Small intestine (tissue), 16 donors: ENCODE measurements around the gene CXXC5. TPM values are rescaled to one million over a fixed set of nuclear protein-coding genes. Genes with fewer than 3 reads are reported as not detected.
"Not testable (repeated sequence)": the region's sequence is repeated elsewhere in the genome, so short reads cannot be mapped to it uniquely, and the experiment has no call there.

Experiments used
- DNase-seq, 2 donors: peaks; one replicate each; pipeline versions ENCODE4 v3.0.0 to v3.0.0-alpha.2; 2013
- FAIRE-seq: peaks from 2 replicates; lab custom pipeline; 2012; peaks lifted over from hg19 to GRCh38; lab: Jason Lieb, UNC
- H3K27ac ChIP-seq, 3 donors: one replicate each; pipeline ENCODE4 v1.5.1; 2013; ENCODE audit warnings: low read length in 2 of 3, mild to moderate bottlenecking in 2 of 3, control low read depth in 1 of 3, inconsistent platforms in 1 of 3, low read depth in 1 of 3, moderate library complexity in 1 of 3
- H3K27me3 ChIP-seq, 3 donors: one replicate each; pipeline ENCODE4 v1.6.1; 2013; ENCODE audit warnings: low read length in 3 of 3, inconsistent platforms in 1 of 3; ENCODE audit not compliant: control insufficient read depth in 3 of 3, insufficient read depth in 3 of 3
- H3K36me3 ChIP-seq, 3 donors: one replicate each; pipeline ENCODE4 v1.6.1; 2013; ENCODE audit warnings: low read length in 3 of 3, inconsistent platforms in 1 of 3, low read depth in 1 of 3, mild to moderate bottlenecking in 1 of 3, moderate library complexity in 1 of 3; ENCODE audit not compliant: control insufficient read depth in 3 of 3, insufficient read depth in 2 of 3
- H3K4me1 ChIP-seq, 3 donors: one replicate each; pipeline ENCODE4 v1.6.1; 2013; ENCODE audit warnings: low read length in 2 of 3, inconsistent platforms in 1 of 3, low read depth in 1 of 3, mild to moderate bottlenecking in 1 of 3, moderate library complexity in 1 of 3; ENCODE audit not compliant: control insufficient read depth in 3 of 3, insufficient read depth in 2 of 3
- H3K4me3 ChIP-seq, 3 donors: one replicate each; pipeline ENCODE4 v1.5.1; 2013; ENCODE audit warnings: low read length in 3 of 3, control low read depth in 1 of 3, inconsistent platforms in 1 of 3, low read depth in 1 of 3, mild to moderate bottlenecking in 1 of 3, moderate library complexity in 1 of 3
- H3K9me3 ChIP-seq, 2 donors: one replicate each; pipeline ENCODE4 v1.6.1; 2013; ENCODE audit warnings: low read depth in 1 of 2, low read length in 1 of 2; ENCODE audit not compliant: control insufficient read depth in 2 of 2, insufficient read depth in 1 of 2
- WGBS, 3 donors: extraction: QIAGEN DNeasy Blood & Tissue Kit; methylation state at CpG; one replicate each; pipeline ENCODE4 v1.1.7; 2013; 5-methylcytosine and 5-hydroxymethylcytosine counted together
- long read RNA-seq, 10 donors: transcript quantifications; one replicate each; lab custom pipeline, GENCODE V29; 2026
- polyA plus RNA-seq, 4 donors: library from polyadenylated mRNA; stranded (reverse) in 3 of 4; unstranded in 1 of 4; fragments of 200-250 nt in 3 of 4; fragments of 120-200 nt in 1 of 4; gene quantifications; one replicate each; pipeline versions ENCODE4 v1.2.1 to v1.2.3, GENCODE V29; 2013
- donor health status: healthy with polysubstance abuse.
- donor health status: control.
- donor health status: control.
- donor health status: Bipolar disorder and iron deficiency.
- donor health status: healthy.

Gene CXXC5
- polyA plus RNA-seq: 10 to 100 TPM in 3 of 4 donors, 1 to 10 TPM in 1; 3.8 to 89.4 (median 18.2) TPM
- long read RNA-seq, donor 1, transcript CXXC5-206 (2 exons, 777 nt): minor isoform, 10 of 75 reads
- long read RNA-seq, donor 1, transcript CXXC5-201 (3 exons, 2,658 nt): major isoform, 49 of 75 reads
- long read RNA-seq, donor 1, transcript CXXC5-211 (3 exons, 1,892 nt): minor isoform, 14 of 75 reads
- long read RNA-seq, donor 1, partial matches to known transcripts: 0 of 75 reads
- long read RNA-seq, donor 1, other reads (novel, unspliced or antisense): 0 of 75 reads
- long read RNA-seq, donor 2, transcript CXXC5-201 (3 exons, 2,658 nt): major isoform, 13 of 13 reads
- long read RNA-seq, donor 2, partial matches to known transcripts: 0 of 13 reads
- long read RNA-seq, donor 2, other reads (novel, unspliced or antisense): 0 of 13 reads
- long read RNA-seq, donor 3, transcript CXXC5-201 (3 exons, 2,658 nt): major isoform, 9 of 34 reads
- long read RNA-seq, donor 3, partial matches to known transcripts: 21 of 34 reads
- long read RNA-seq, donor 3, other reads (novel, unspliced or antisense): 0 of 34 reads
- long read RNA-seq, donor 4, partial matches to known transcripts: 0 of 1 reads
- long read RNA-seq, donor 4, other reads (novel, unspliced or antisense): 0 of 1 reads
- long read RNA-seq, donor 5, transcript CXXC5-206 (2 exons, 777 nt): minor isoform, 6 of 21 reads
- long read RNA-seq, donor 5, transcript CXXC5-201 (3 exons, 2,658 nt): major isoform, 7 of 21 reads
- long read RNA-seq, donor 5, partial matches to known transcripts: 8 of 21 reads
- long read RNA-seq, donor 5, other reads (novel, unspliced or antisense): 0 of 21 reads
- long read RNA-seq, donor 6, transcript CXXC5-201 (3 exons, 2,658 nt): major isoform, 19 of 58 reads
- long read RNA-seq, donor 6, transcript CXXC5-211 (3 exons, 1,892 nt): minor isoform, 6 of 58 reads
- long read RNA-seq, donor 6, partial matches to known transcripts: 31 of 58 reads
- long read RNA-seq, donor 6, other reads (novel, unspliced or antisense): 0 of 58 reads
- long read RNA-seq, donor 7, transcript CXXC5-201 (3 exons, 2,658 nt): major isoform, 14 of 27 reads
- long read RNA-seq, donor 7, partial matches to known transcripts: 7 of 27 reads
- long read RNA-seq, donor 7, other reads (novel, unspliced or antisense): 0 of 27 reads
- long read RNA-seq, donor 8, partial matches to known transcripts: 0 of 3 reads
- long read RNA-seq, donor 8, other reads (novel, unspliced or antisense): 0 of 3 reads
- long read RNA-seq, donor 9, transcript CXXC5-201 (3 exons, 2,658 nt): major isoform, 5 of 8 reads
- long read RNA-seq, donor 9, partial matches to known transcripts: 0 of 8 reads
- long read RNA-seq, donor 9, other reads (novel, unspliced or antisense): 0 of 8 reads
- long read RNA-seq, donor 10, transcript CXXC5-201 (3 exons, 2,658 nt): major isoform, 28 of 53 reads
- long read RNA-seq, donor 10, transcript CXXC5-211 (3 exons, 1,892 nt): minor isoform, 7 of 53 reads
- long read RNA-seq, donor 10, partial matches to known transcripts: 13 of 53 reads
- long read RNA-seq, donor 10, other reads (novel, unspliced or antisense): 0 of 53 reads

- DNase-seq (peak; percentile 54 to 94), FAIRE-seq (no peak)
- Histone ChIP-seq H3K4me1 (peaks cover 4 to 69% (median 23%) of the 10 kb centered on the region in 3 donors), H3K27me3 (no peaks in the 10 kb centered on the region), H3K36me3 (peaks cover 0 to 11% (median 0%) of the 10 kb centered on the region in 3 donors), H3K9me3 (no peaks in the 10 kb centered on the region), H3K27ac (peak within 1 kb of the TSS; percentile 39 to 89 (median 69)), H3K4me3 (peak within 1 kb of the TSS; percentile 68 to 79 (median 73))
- 1% methylated on average over 51 to 106 of the region's 106 CpGs for WGBS, 3 donors
Observed at GRCh38 chr5:139648205-139649081, at the start of gene CXXC5. CXXC5 (plus strand) TSS chr5:139648349; CDS start chr5:139680524, 32,175 bp downstream.

GRCh38 chr5:139598601-139598965 is 49.6 kb upstream of the CXXC5 start:
- WGBS, 3 donors: 97 to 99% (median 97%) methylated on average over 4 to 5 of the region's 5 CpGs
- H3K9me3 ChIP-seq, DNase-seq, FAIRE-seq, H3K4me3 ChIP-seq, H3K4me1 ChIP-seq, H3K27ac ChIP-seq, H3K27me3 ChIP-seq: not testable (repeated sequence)
- peaks cover 7 to 37% (median 9%) of the 10 kb centered on the region in 3 donors for H3K36me3 ChIP-seq

- Histone ChIP-seq H3K27me3 (no peaks in the 10 kb centered on the region), H3K4me3 (no peak overlapping the region), H3K36me3 (peaks cover 7 to 43% (median 13%) of the 10 kb centered on the region in 3 donors), H3K4me1 (no peaks in the 10 kb centered on the region), H3K9me3 (no peaks in the 10 kb centered on the region), H3K27ac (no peak overlapping the region)
- FAIRE-seq: no peak
- WGBS, 3 donors: 87 to 92% (median 89%) methylated on average over 7 of the region's 7 CpGs
- DNase-seq: no peak
Observed at GRCh38 chr5:139600336-139600949, 47.7 kb upstream of the CXXC5 start.

DNA sequence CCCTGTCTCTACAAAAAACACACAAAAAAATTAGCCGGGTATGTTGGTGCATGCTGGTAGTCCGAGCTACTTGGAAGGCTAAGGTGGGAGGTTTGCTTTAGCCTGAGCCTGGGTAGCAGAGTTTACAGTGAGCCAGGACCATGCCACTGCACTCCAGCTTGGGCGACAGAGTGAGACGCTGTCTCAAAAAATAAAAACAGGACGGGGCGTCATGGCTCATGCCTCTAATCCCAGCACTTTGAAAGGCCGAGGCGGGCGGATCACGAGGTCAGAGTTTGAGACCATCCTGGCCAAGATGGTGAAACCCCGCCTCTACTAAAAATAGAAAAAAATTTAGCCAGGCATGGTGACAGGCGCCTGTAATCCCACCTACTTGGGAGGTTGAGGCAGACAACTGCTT is 46.7 kb upstream of the CXXC5 start:
- H3K4me1 ChIP-seq: no peaks in the 10 kb centered on the region

DNA sequence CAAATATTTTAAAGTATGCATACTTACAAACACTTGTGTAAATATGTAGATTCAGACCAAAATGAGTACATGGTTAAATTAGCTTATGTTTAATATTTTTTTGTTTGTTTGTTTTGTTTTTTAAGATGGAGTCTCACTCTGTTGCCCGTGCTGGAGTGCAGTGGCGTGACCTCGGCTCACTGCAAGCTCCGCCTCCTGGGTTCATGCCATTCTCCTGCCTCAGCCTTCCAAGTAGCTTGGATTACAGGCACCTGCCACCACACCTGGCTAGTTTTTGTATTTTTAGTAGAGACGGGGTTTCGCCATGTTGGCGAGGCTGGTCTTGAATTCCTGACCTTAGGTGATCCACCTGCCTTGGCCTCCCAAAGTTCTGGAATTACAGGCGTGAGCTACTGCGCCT is 46.2 kb upstream of the CXXC5 start:
- H3K36me3 ChIP-seq: peaks cover 7 to 54% (median 13%) of the 10 kb centered on the region in 3 donors
- not testable (repeated sequence) for H3K27me3 ChIP-seq, H3K4me3 ChIP-seq, H3K27ac ChIP-seq, H3K9me3 ChIP-seq, FAIRE-seq, H3K4me1 ChIP-seq, DNase-seq
- 91 to 93% (median 91%) methylated on average over 9 of the region's 9 CpGs for WGBS, 3 donors

More for the DNA sequence above, 46.7 kb upstream of the CXXC5 start:
- no peaks in the 10 kb centered on the region for H3K9me3 ChIP-seq
- FAIRE-seq: no peak
- H3K27ac ChIP-seq: no peak overlapping the region
- H3K27me3 ChIP-seq: no peaks in the 10 kb centered on the region
- 92 to 94% (median 94%) methylated on average over 12 of the region's 12 CpGs for WGBS, 3 donors
- DNase-seq: no peak
- peaks cover 7 to 51% (median 13%) of the 10 kb centered on the region in 3 donors for H3K36me3 ChIP-seq
- H3K4me3 ChIP-seq: no peak overlapping the region

GRCh38 chr5:139605887-139606286 is 42.3 kb upstream of the CXXC5 start:
- DNase-seq (no peak), FAIRE-seq (no peak)
- Histone ChIP-seq H3K4me3 (no peak overlapping the region), H3K27ac (no peak overlapping the region), H3K4me1 (no peaks in the 10 kb centered on the region), H3K27me3 (no peaks in the 10 kb centered on the region), H3K9me3 (no peaks in the 10 kb centered on the region), H3K36me3 (peaks cover 3 to 46% (median 11%) of the 10 kb centered on the region in 3 donors)
- WGBS, 3 donors: 90 to 96% (median 96%) methylated on average over 8 of the region's 8 CpGs
